ENCODE measurements around the gene LY6G6D. TPM values are rescaled to one million over a fixed set of nuclear protein-coding genes. Genes with fewer than 3 reads are reported as not detected.

LY6G6D gene
- total and polyA plus RNA-seq, 2 donors (not counting 3 experiments of a cell fraction or from before 2014, with no cell fraction given), result not detected

- Histone ChIP-seq H3K9me1 (replicated peaks; ENCODE audit: control insufficient read depth, extremely low read depth, insufficient read depth, low read length) (no peaks in the 10 kb centered on the region), H3K4me1 (ENCODE audit: control insufficient read depth, extremely low read depth, insufficient read depth, low read length) (no peaks in the 10 kb centered on the region), H3K27ac (ENCODE audit: insufficient read depth, low read depth, low read length) (no peak overlapping the region), H3K36me3 (ENCODE audit: control insufficient read depth in 2 of 2, extremely low read depth in 1 of 2, insufficient read depth in 2 of 2, low read length in 2 of 2) (peaks cover 2% of the 10 kb centered on the region in 2 experiments), H3K9me3 (replicated peaks; ENCODE audit: control insufficient read depth, insufficient read depth, low read length) (no peaks in the 10 kb centered on the region), H3K79me2 (ENCODE audit: control insufficient read depth, insufficient read depth, low read length) (no peaks in the 10 kb centered on the region), H3K9ac (replicated peaks; ENCODE audit: extremely low read depth, insufficient read depth, low read length) (no peak overlapping the region), H2AFZ (ENCODE audit: low read depth, low read length) (no peak overlapping the region), H3K4me3 (replicated peaks in 1 of 3; ENCODE audit: insufficient read depth in 1 of 3, low read depth in 1 of 3, low read length in 3 of 3) (no peak overlapping the region), H3K27me3 (ENCODE audit: control insufficient read depth in 2 of 2, insufficient read depth in 2 of 2, low read length in 2 of 2) (no peaks in the 10 kb centered on the region), H3K4me2 (ENCODE audit: insufficient read depth, low read length) (no peak overlapping the region), H4K20me1 (replicated peaks; ENCODE audit: control insufficient read depth, extremely low read depth, insufficient read depth, low read length) (no peaks in the 10 kb centered on the region)
- dilution Hi-C loops (cut with MboI; ENCODE audit: extremely low pct_ligation_motif_present, low sequenced_read_pairs) (no loop called here), intact Hi-C loops (cut with micrococcal nuclease) (no loop called here)
- FAIRE-seq (no peak), DNase-seq (ENCODE audit: low read depth, low spot score) (no peak)
- no TSS peak for BruUV-seq (replicated peaks)
- ChIA-PET POLR2A (no interaction called here), CTCF (interaction anchor here (0.7 to 3.2 kb wide), 3 partner anchors 8 to 72 kb away, joined by 3 to 13 read pairs (median 4); no protein-coding TSS in a partner anchor)
- TF ChIP-seq POLR2A (IDR thresholded peaks at IDR 0.05; ENCODE audit: low read depth, low read length) (no peak), FOS (IDR thresholded peaks at IDR 0.05; ENCODE audit: borderline replicate concordance, insufficient read depth, low read length) (no peak), POLR2AphosphoS5 (IDR thresholded peaks at IDR 0.05; ENCODE audit: insufficient read depth, low read depth, low read length) (no peak), EZH2 (IDR thresholded peaks at IDR 0.05; ENCODE audit: borderline replicate concordance, low read depth, low read length, severe bottlenecking) (no peak), JUN (IDR thresholded peaks at IDR 0.05; ENCODE audit: borderline replicate concordance, insufficient read depth, insufficient read length, low read depth) (no peak), MYC (IDR thresholded peaks at IDR 0.05; ENCODE audit: low read depth, low read length) (no peak)
- TF ChIP-seq, protein P1, sequence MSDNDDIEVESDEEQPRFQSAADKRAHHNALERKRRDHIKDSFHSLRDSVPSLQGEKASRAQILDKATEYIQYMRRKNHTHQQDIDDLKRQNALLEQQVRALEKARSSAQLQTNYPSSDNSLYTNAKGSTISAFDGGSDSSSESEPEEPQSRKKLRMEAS (IDR thresholded peaks at IDR 0.05; ENCODE audit: insufficient read depth, insufficient read length), result no peak
- TF ChIP-seq, protein P2, sequence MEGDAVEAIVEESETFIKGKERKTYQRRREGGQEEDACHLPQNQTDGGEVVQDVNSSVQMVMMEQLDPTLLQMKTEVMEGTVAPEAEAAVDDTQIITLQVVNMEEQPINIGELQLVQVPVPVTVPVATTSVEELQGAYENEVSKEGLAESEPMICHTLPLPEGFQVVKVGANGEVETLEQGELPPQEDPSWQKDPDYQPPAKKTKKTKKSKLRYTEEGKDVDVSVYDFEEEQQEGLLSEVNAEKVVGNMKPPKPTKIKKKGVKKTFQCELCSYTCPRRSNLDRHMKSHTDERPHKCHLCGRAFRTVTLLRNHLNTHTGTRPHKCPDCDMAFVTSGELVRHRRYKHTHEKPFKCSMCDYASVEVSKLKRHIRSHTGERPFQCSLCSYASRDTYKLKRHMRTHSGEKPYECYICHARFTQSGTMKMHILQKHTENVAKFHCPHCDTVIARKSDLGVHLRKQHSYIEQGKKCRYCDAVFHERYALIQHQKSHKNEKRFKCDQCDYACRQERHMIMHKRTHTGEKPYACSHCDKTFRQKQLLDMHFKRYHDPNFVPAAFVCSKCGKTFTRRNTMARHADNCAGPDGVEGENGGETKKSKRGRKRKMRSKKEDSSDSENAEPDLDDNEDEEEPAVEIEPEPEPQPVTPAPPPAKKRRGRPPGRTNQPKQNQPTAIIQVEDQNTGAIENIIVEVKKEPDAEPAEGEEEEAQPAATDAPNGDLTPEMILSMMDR (IDR thresholded peaks at IDR 0.05; ENCODE audit: extremely low read depth in 1 of 2, insufficient read depth in 1 of 2, low read depth in 1 of 2, low read length in 2 of 2), result no peak
These were observed 43.1 kb downstream of the LY6G6D start for GRCh38 chr6:31758281-31758680.

All from endothelial cell of umbilical vein (primary cell).